ENCODE results near the gene CDK5. TPM values are rescaled to one million over a fixed set of nuclear protein-coding genes. Genes with fewer than 3 reads are reported as not detected.
"Not testable (repeated sequence)": the region's sequence is repeated elsewhere in the genome, so short reads cannot be mapped to it uniquely, and the experiment has no call there.

CDK5 gene
- total RNA-seq, 2 experiments from 2014 or later: 15.3 to 15.9 TPM

DNA sequence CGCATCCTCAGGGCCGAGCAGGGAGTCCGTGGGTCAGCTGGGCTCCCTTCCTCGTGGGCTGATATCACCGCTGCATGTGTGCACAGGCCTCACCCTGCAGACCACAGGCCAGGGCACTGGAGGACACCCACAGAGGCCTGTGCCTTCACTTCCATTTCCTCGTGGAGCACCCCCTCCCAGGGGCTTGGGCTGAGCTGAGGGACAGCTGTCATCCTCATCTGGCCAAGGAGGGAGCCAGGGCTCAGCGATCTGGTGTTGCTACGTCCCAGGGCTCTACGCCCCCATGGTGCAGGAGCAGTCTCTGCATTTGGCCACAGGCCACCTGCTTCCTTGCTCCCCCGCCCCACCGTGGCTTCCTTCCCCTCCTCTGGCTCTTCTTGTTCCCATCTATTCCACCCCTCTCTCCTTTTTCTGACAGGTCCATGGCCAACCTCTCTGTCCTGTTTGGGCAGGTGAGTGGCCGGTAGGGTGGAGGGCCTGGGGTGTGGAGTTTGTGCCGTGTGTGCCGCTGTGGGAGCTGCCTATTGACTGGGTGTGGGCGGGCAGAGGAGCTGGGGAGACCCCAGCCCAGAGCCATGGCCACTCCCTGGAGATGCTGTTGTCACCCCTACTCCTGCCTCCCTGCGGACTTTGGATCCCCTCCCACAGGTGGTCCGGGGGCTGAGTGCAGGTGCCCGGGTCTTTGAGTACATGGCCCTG is 17.7 kb downstream of the CDK5 start:
- peaks cover 2% of the 10 kb centered on the region for H3K36me3 Mint-ChIP-seq
- POLR2A ChIA-PET: interaction anchor here (0.6 to 1.0 kb wide), 2 partner anchors 11 to 48 kb away, joined by 3 read pairs; no protein-coding TSS in a partner anchor
- H3K4me1 Mint-ChIP-seq: peaks cover 4% of the 10 kb centered on the region
- DNase-seq: no peak
- no peak overlapping the region for H3K27ac Mint-ChIP-seq
- H3K4me3 Mint-ChIP-seq: no peak overlapping the region
- ATAC-seq (ENCODE audit: low read depth): no peak
- no peaks in the 10 kb centered on the region for H3K27me3 Mint-ChIP-seq
- no peaks in the 10 kb centered on the region for H3K9me3 Mint-ChIP-seq

DNA sequence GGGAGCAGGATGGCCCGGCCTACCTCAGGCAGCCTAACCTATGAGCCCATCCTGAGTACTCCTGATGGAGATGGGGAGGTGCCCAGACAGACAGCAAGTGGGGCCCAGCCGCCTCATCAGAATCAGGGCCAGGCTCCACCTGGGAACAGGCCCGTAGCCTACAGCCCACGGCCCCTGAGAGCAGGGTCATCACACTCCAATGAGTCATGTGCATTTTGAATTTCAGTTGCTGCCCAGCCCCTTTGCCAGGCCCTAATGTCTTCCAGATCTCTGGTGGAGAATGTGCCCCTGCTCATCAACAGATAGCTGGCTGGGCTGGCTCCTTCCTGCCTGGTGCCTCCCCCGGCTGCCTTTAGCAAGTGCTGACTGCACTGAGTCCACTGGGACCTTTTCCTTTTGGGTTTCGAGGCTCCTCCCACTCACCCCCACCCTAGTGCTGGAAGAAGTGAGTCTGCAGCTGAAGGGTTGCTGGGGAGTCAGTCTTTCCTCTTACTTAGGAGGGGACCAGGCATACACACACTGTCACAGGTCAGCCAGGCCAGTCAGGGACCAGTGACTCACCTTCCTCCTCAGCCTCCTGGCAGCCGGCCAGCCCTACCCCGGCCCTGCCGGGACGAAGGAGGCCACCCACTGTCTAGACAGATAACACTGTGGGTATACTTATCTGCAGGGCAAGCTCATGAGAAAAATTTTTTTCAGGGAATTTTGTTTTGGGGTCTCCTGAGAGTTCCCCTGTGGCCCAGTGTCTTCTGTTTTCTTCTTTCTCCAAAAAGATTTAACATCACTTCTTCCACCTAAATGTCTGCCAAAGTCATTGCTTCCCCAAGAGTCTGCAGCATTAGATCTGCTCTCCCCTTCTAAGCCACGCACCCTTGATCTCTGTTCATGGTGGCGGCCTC is 18.5 kb downstream of the CDK5 start:
- H3K27me3 Mint-ChIP-seq: no peaks in the 10 kb centered on the region
- H3K4me3 Mint-ChIP-seq: no peak overlapping the region
- POLR2A ChIA-PET: interaction anchor here (1.0 to 3.1 kb wide), 2 partner anchors 11 to 12 kb away, joined by 3 to 11 read pairs; partner anchors contain the start of gene ABCB8
- no peaks in the 10 kb centered on the region for H3K9me3 Mint-ChIP-seq
- DNase-seq (no peak), ATAC-seq (ENCODE audit: low read depth) (peak; percentile 52)
- H3K27ac Mint-ChIP-seq: peak overlapping the region; percentile 58
- H3K36me3 Mint-ChIP-seq: peaks cover 2% of the 10 kb centered on the region
- H3K4me1 Mint-ChIP-seq: peaks cover 4% of the 10 kb centered on the region

DNA sequence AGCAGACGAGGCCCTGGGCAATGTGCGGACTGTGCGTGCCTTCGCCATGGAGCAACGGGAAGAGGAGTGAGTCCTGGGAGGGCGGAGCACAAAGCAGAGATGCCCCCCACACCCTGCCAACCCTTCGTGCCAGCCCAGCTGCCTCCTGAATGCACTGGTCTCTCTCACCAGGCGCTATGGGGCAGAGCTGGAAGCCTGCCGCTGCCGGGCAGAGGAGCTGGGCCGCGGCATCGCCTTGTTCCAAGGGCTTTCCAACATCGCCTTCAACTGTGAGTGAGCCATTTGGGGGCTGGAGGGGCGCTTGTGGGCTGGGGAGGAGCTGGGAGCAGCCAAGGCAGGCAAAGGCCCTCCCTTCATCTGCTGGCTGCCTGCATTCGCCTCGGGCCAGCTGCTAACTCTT is 21.8 kb downstream of the CDK5 start:
- H3K4me3 Mint-ChIP-seq: no peak overlapping the region
- DNase-seq (no peak), ATAC-seq (ENCODE audit: low read depth) (no peak)
- POLR2A ChIA-PET: no interaction called here
- H3K36me3 Mint-ChIP-seq: peaks cover 2% of the 10 kb centered on the region
- H3K9me3 Mint-ChIP-seq: no peaks in the 10 kb centered on the region
- no peak overlapping the region for H3K27ac Mint-ChIP-seq
- H3K27me3 Mint-ChIP-seq: no peaks in the 10 kb centered on the region
- peaks cover 4% of the 10 kb centered on the region for H3K4me1 Mint-ChIP-seq

DNA sequence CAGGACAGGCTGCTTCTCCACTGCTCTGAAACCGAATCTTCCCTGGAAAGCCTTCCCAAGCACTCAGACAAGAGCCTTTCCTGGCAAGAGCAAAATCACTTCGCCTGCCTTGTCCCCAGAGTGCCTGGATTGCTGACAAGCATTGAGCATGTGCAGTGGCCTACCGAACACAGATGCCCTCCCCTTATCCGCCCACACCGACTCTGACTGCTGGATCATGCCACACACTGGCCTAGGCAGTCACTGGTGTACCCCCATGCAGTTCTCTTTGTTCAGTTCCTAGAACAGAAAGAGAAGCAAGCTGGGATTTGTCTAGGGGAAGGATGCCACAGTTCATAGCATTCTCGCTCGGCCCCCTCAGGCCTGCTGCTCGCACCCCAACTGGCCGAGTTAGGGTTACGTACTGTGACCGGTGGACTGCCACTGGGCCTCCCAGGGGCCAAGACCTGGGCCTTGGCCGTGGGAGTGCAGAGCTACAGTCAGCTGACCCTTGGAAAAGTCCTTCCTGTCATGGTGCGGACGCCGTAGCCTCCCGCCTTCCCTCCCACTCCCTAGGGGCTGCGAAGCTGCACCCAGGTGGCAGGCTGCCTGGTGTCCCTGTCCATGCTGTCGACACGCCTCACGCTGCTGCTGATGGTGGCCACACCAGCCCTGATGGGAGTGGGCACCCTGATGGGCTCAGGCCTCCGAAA is 22.5 kb downstream of the CDK5 start:
- POLR2A ChIA-PET: no interaction called here
- Mint-ChIP-seq H3K36me3 (peaks cover 2% of the 10 kb centered on the region), H3K27me3 (no peaks in the 10 kb centered on the region), H3K27ac (no peak overlapping the region), H3K9me3 (no peaks in the 10 kb centered on the region), H3K4me1 (peaks cover 4% of the 10 kb centered on the region), H3K4me3 (no peak overlapping the region)
- DNase-seq (no peak), ATAC-seq (ENCODE audit: low read depth) (no peak)

DNA sequence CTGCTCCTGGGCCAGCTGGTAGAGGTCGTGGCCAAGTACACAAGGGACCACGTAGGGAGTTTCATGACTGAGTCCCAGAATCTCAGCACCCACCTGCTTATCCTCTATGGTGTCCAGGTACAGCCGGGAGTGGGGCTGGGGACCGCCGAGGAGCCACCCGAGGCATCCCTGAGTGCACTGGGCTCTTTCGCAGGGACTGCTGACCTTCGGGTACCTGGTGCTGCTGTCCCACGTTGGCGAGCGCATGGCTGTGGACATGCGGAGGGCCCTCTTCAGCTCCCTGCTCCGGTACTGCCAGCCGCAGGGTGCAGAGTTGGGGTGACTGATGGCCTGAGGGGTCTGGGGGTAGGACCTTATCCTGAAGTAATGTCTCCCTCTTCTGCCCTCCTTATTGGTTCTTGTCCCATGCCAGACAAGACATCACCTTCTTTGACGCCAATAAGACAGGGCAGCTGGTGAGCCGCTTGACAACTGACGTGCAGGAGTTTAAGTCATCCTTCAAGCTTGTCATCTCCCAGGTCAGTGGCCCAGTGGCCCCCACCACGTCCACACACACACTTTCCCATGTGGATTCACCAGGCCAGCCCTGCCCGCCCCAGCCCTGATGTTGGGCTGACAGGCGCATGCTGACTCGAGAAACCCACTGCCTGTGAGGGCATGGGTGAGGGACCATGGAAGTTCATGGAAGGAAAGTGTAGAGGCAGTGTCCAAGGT is 23.2 kb downstream of the CDK5 start:
- H3K36me3 Mint-ChIP-seq: peaks cover 2% of the 10 kb centered on the region
- H3K4me3 Mint-ChIP-seq: no peak overlapping the region
- ATAC-seq (ENCODE audit: low read depth) (no peak), DNase-seq (no peak)
- H3K4me1 Mint-ChIP-seq: peaks cover 6% of the 10 kb centered on the region
- H3K27ac Mint-ChIP-seq: no peak overlapping the region
- H3K9me3 Mint-ChIP-seq: no peaks in the 10 kb centered on the region
- H3K27me3 Mint-ChIP-seq: no peaks in the 10 kb centered on the region
- POLR2A ChIA-PET: interaction anchor here (0.9 kb wide), 1 partner anchor 12 kb away, joined by 3 read pairs; no protein-coding TSS in a partner anchor

DNA sequence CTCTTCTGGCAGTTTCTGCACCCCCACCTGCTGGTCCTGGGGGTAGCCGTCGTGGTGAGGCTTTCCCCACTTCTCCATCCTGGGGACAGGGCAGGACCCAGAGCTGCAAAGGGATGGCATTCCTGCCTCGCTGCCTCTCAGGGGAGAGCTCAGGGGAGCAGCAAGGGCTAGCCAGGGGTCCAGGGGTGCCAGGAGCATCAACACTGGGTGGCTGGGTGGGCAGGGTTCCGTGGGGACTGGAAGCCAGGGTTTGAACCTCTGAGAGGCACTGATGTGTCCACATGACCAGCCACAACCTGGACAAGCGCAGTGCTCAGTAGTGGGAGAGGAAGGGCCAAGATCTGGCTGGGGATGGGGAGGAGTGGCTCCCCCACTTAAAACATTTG is 23.8 kb downstream of the CDK5 start:
- DNase-seq (no peak), ATAC-seq (ENCODE audit: low read depth) (no peak)
- Mint-ChIP-seq H3K27ac (no peak overlapping the region), H3K36me3 (no peaks in the 10 kb centered on the region), H3K9me3 (no peaks in the 10 kb centered on the region), H3K4me3 (no peak overlapping the region), H3K27me3 (no peaks in the 10 kb centered on the region), H3K4me1 (peaks cover 5% of the 10 kb centered on the region)
- POLR2A ChIA-PET: interaction anchor here (0.9 kb wide), 1 partner anchor 12 kb away, joined by 3 read pairs; no protein-coding TSS in a partner anchor

DNA sequence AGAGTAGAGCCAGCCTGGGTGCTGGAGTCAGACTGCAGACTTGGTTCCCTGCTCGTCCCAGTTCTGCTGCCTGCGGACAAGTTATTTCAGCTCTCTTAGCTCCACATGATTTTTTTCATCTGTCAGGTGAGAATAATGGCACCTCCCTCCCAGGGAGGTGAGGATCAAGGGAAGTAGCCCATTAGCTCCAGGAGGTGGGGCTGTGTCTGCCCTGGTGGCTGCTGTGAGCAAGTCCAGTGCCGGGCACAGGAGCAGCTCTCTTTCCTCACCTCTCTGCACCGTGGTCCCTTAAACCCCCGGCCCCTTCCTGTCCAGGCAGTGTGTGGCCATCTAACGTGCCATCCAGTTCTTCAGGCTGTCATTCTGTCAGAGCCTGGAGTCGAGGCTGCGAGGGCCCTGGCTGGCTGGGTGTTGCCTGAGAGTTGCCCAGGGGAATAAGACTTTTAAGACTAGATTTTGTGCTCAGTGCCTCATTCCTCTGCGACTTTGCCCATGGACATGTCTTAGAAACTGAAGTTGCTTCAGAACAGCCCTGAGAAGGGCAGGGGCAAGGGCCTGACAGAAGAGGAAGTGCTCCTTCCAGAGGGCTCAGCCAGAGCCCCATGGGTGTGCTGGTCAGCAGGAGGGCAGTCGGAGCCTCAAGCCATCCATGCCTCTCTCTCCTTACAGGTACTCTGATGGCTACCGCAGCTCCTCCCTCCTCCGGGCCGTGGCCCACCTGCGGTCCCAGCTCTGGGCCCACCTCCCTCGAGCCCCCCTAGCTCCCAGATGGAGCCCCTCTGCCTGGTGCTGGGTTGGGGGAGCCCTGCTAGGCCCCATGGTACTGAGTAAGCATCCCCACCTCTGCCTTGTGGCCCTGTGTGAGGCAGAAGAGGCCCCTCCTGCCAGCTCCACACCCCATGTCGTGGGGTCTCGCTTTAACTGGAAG is 24.5 kb downstream of the CDK5 start:
- Mint-ChIP-seq H3K36me3 (peaks cover 2% of the 10 kb centered on the region), H3K9me3 (no peaks in the 10 kb centered on the region), H3K4me3 (no peak overlapping the region), H3K27ac (no peak overlapping the region), H3K27me3 (no peaks in the 10 kb centered on the region), H3K4me1 (peaks cover 8% of the 10 kb centered on the region)
- ATAC-seq (ENCODE audit: low read depth) (no peak), DNase-seq (no peak)
- POLR2A ChIA-PET: interaction anchor here (0.9 kb wide), 1 partner anchor 13 kb away, joined by 3 read pairs; no protein-coding TSS in a partner anchor

DNA sequence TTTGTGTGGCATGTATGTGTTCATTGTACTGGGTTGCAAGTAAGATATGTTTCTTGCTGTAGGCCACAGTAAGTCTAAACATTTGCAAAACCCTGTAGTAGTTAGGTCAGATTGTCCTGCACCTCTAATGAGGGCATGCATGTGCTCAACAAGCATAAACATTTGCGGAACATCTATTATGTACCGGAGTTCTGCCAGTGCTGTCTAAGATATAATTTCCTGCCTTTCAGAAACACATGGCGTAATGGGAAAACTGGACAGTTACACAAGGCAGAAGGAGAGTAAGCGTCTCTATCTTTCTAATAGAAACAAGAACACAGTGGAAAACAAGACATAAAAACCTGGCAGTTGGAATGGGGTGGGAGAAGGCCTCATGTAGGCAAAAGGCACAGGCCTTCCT is 26.7 kb downstream of the CDK5 start:
- Mint-ChIP-seq H3K36me3 (peaks cover 2% of the 10 kb centered on the region), H3K27ac (no peak overlapping the region), H3K27me3 (no peaks in the 10 kb centered on the region), H3K4me1 (peaks cover 15% of the 10 kb centered on the region), H3K9me3 (no peaks in the 10 kb centered on the region), H3K4me3 (no peak overlapping the region)
- ATAC-seq (ENCODE audit: low read depth): no peak
- POLR2A ChIA-PET: no interaction called here
- no peak for DNase-seq

DNA sequence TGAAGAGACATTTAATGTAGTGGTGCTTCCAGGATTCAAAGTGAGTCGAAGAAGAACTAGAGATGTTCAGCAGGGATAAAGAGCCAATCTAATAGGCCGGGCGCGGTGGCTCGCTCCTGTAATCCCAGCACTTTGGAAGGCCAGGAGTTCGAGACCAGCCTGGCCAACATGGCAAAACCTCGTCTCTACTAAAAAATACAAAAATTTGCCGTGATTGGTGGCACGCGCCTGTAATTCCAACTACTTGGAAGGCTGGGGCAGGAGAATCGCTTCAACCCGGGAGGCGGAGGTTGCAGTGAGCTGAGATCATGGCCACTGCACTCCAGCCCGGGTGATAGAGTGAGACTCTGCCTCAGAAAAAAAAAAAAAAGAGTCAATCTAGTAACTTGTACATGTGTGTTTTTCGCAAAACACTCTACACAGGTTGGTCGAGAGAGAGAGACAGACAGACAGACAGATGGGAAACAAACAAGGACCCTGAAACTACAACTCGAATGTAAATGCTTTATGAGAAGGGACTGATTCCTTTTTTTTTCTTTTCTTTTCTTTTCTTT is 28.7 kb downstream of the CDK5 start:
- POLR2A ChIA-PET: interaction anchor here (0.7 to 1.7 kb wide), 13 partner anchors 9 to 198 kb away, joined by 3 to 26 read pairs (median 6); partner anchors contain the start of genes ABCF2, FASTK, SLC4A2 and TMUB1
- Mint-ChIP-seq H3K4me3 (peak overlapping the region; percentile 86), H3K9me3 (no peaks in the 10 kb centered on the region), H3K4me1 (peaks cover 15% of the 10 kb centered on the region), H3K36me3 (peaks cover 2% of the 10 kb centered on the region), H3K27me3 (no peaks in the 10 kb centered on the region), H3K27ac (peak overlapping the region; percentile 92)
- ATAC-seq (ENCODE audit: low read depth) (no peak), DNase-seq (no peak)

DNA sequence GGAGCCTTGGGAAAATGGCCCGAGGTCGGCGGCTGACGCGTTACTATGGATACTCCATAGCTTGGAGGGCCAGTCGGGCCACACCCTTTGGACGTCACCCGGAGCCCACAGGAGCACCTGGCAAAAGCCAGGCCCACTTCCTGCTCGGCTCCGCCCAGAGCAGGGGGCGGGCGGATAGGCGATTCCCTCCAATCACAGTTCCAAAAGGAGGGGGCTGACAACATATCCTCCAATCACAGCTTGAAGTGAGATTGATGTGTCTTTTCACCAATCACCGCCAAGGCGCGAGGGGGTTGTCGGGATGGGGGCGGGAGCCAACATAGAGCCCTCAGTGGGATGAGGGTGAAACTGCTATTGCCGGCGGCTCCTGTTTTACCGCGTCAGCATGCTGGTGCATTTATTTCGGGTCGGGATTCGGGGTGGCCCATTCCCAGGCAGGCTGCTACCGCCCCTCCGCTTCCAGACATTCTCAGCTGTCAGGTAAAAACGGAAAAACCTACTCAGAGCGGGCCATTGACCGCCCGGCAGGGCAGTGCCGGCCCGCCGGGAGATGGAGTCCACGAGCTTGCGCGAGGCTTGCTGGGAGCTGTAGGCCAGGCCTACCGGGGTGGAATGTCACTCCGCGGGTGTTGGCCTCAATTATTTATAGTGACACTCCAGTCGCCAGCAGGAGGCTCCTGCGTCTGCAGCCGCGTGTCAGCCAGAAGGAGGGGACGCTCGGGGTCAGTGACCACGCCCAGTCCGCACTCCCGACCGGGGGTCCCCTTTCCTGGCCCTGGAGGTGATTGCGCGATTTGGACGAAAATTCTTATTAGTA is 29.4 kb downstream of the CDK5 start, which contains the start of gene ABCB8:
ABCB8 (plus strand) TSS at position 320 of the 817 bp plus-strand sequence; CDS start at position 386, 66 bp downstream.
- POLR2A ChIA-PET: interaction anchor here (0.6 to 1.7 kb wide), 16 partner anchors 10 to 273 kb away, joined by 3 to 26 read pairs (median 5); partner anchors contain the start of genes ABCF2, FASTK, SLC4A2 and TMUB1
- Mint-ChIP-seq H3K36me3 (peaks cover 2% of the 10 kb centered on the region), H3K4me1 (peaks cover 15% of the 10 kb centered on the region), H3K27ac (peak within 1 kb of the TSS; percentile 92), H3K27me3 (no peaks in the 10 kb centered on the region), H3K4me3 (peak within 1 kb of the TSS; percentile 86), H3K9me3 (no peaks in the 10 kb centered on the region)
- ATAC-seq (ENCODE audit: low read depth) (peak; percentile 97), DNase-seq (peak; percentile 94)

DNA sequence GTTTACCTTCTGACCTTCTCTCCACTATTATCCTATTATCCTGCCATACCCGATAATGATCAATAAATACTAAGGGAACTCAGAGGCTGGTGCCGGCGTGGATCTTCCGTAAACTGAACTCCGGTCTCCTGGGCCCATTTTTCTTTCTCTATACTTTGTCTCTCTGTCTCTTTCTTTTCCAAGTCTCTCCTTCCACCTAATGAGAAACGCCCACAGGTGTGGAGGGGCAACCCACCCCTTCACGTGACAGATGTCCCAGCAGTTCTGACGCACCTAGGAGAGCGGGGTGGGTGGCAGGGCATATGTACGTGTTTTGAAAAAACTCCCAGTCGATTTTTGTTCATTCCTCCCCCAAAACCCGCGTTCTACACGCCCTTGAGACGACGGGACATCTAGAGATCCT is 30.0 kb downstream of the CDK5 start:
- H3K4me1 Mint-ChIP-seq: peaks cover 15% of the 10 kb centered on the region
- H3K27me3 Mint-ChIP-seq; ATAC-seq (ENCODE audit: low read depth); H3K9me3 Mint-ChIP-seq; H3K36me3 Mint-ChIP-seq; DNase-seq: not testable (repeated sequence)
- peak overlapping the region; percentile 92 for H3K27ac Mint-ChIP-seq
- POLR2A ChIA-PET: interaction anchor here (0.6 to 1.7 kb wide), 13 partner anchors 9 to 272 kb away, joined by 3 to 26 read pairs (median 7); partner anchors contain the start of genes FASTK, SLC4A2 and TMUB1
- peak overlapping the region; percentile 86 for H3K4me3 Mint-ChIP-seq

Data from activated naive CD8-positive, alpha-beta T cell treated with anti-CD3 and anti-CD28 coated beads, Interleukin-2, amount 10 ng/mL, durations not matched to agents 7 days and 5 days (primary cell).